Neuronal stem cell (in vitro differentiated cells): ENCODE data around the gene NMB.

Experiments
- DNase-seq: peaks from one replicate; pipeline ENCODE4 v3.0.0-alpha.2; 2013; ENCODE audit warnings: low spot score
- H2AFZ ChIP-seq: one replicate; pipeline ENCODE4 v1.6.1; 2013; ENCODE audit warnings: mild to moderate bottlenecking, low read length, inconsistent platforms
- H2AK5ac ChIP-seq: 2 replicates; pipeline ENCODE4 v1.6.1; 2013; ENCODE audit warnings: low read depth, mild to moderate bottlenecking, inconsistent platforms, low read length, moderate library complexity, mixed read lengths
- H2BK120ac ChIP-seq: 2 replicates; pipeline ENCODE4 v1.6.1; 2013; ENCODE audit warnings: low read depth, mild to moderate bottlenecking, inconsistent platforms, low read length, moderate library complexity, mixed read lengths
- H2BK12ac ChIP-seq: one replicate; pipeline ENCODE4 v1.6.1; 2013; ENCODE audit warnings: low read length, inconsistent platforms
- H2BK15ac ChIP-seq: 2 replicates; pipeline ENCODE4 v1.6.1; 2013; ENCODE audit warnings: mild to moderate bottlenecking, low read length, inconsistent platforms, mixed read lengths
- H2BK5ac ChIP-seq: one replicate; pipeline ENCODE4 v1.6.1; 2013; ENCODE audit warnings: inconsistent platforms, mild to moderate bottlenecking, low read length, moderate library complexity
- H3K14ac ChIP-seq: one replicate; pipeline ENCODE4 v1.6.1; 2013; ENCODE audit warnings: low read length, inconsistent platforms
- H3K18ac ChIP-seq: 2 replicates; pipeline ENCODE4 v1.6.1; 2013; ENCODE audit warnings: low read length, inconsistent platforms
- H3K23ac ChIP-seq: 2 replicates; pipeline ENCODE4 v1.6.1; 2013; ENCODE audit warnings: low read depth, mild to moderate bottlenecking, mixed read lengths, low read length, inconsistent platforms; ENCODE audit not compliant: poor library complexity
- H3K27ac ChIP-seq: replicated peaks from 3 replicates; pipeline ENCODE4 v1.5.1; 2013; ENCODE audit warnings: low read length, inconsistent platforms
- H3K27me3 ChIP-seq, 3 experiments: 2 replicates each; pipeline ENCODE4 v1.6.1; 2013; ENCODE audit warnings: low read length in 3 of 3, mild to moderate bottlenecking in 2 of 3, inconsistent platforms in 1 of 3, low read depth in 1 of 3, mixed read lengths in 1 of 3, moderate library complexity in 1 of 3; ENCODE audit not compliant: control insufficient read depth in 3 of 3, insufficient read depth in 3 of 3
- H3K36me3 ChIP-seq, 2 donors: replicated peaks in 1 of 2; 2 replicates each; pipeline ENCODE4 v1.6.1; 2013; ENCODE audit warnings: low read length in 2 of 2; ENCODE audit not compliant: control insufficient read depth in 2 of 2, insufficient read depth in 2 of 2
- H3K4ac ChIP-seq: 2 replicates; pipeline ENCODE4 v1.6.1; 2013; ENCODE audit warnings: inconsistent platforms, mild to moderate bottlenecking, low read length, moderate library complexity
- H3K4me1 ChIP-seq, 2 donors: 1 replicate in 1 of 2; 2 replicates in 1 of 2; pipeline ENCODE4 v1.6.1; 2013; ENCODE audit warnings: low read length in 2 of 2, low read depth in 1 of 2; ENCODE audit not compliant: control insufficient read depth in 2 of 2, insufficient read depth in 1 of 2
- H3K4me2 ChIP-seq: one replicate; pipeline ENCODE4 v1.6.1; 2013; ENCODE audit warnings: mild to moderate bottlenecking, low read length, inconsistent platforms; ENCODE audit not compliant: insufficient read depth, poor library complexity, severe bottlenecking
- H3K4me3 ChIP-seq, 2 donors: 2 replicates each; pipeline ENCODE4 v1.5.1; 2013; ENCODE audit warnings: low read length in 2 of 2, mild to moderate bottlenecking in 2 of 2, inconsistent platforms in 1 of 2, moderate library complexity in 1 of 2
- H3K79me1 ChIP-seq: one replicate; pipeline ENCODE4 v1.6.1; 2013; ENCODE audit warnings: low read depth, mild to moderate bottlenecking, inconsistent platforms, low read length, moderate library complexity
- H3K9ac ChIP-seq: one replicate; pipeline ENCODE4 v1.6.1; 2013; ENCODE audit warnings: mild to moderate bottlenecking, low read depth, low read length, inconsistent platforms; ENCODE audit not compliant: poor library complexity
- H3K9me3 ChIP-seq, 2 donors: replicated peaks in 1 of 2; 2 replicates each; pipeline versions ENCODE3 to v1.6.1; 2013; ENCODE audit warnings: low read length in 2 of 2, mild to moderate bottlenecking in 2 of 2, inconsistent platforms in 1 of 2, low read depth in 1 of 2, mixed read lengths in 1 of 2, moderate library complexity in 1 of 2; ENCODE audit not compliant: control insufficient read depth in 2 of 2, insufficient read depth in 1 of 2
- H4K8ac ChIP-seq: one replicate; pipeline ENCODE4 v1.6.1; 2013; ENCODE audit warnings: low read depth, mild to moderate bottlenecking, inconsistent platforms, low read length, moderate library complexity
- H4K91ac ChIP-seq: one replicate; pipeline ENCODE4 v1.6.1; 2013; ENCODE audit warnings: low read length, low read depth, mild to moderate bottlenecking, inconsistent platforms; ENCODE audit not compliant: poor library complexity
- WGBS, 2 donors: extraction: QIAGEN DNeasy Blood & Tissue Kit; methylation state at CpG; one replicate each; pipeline ENCODE4 v1.1.7; 2013; ENCODE audit warnings: missing lambda C conversion rate in 2 of 2, mixed read lengths in 1 of 2; ENCODE audit not compliant: insufficient read length in 2 of 2, insufficient replicate concordance in 1 of 2; ENCODE audit errors: extremely low coverage in 2 of 2; 5-methylcytosine and 5-hydroxymethylcytosine counted together

Gene NMB

DNA sequence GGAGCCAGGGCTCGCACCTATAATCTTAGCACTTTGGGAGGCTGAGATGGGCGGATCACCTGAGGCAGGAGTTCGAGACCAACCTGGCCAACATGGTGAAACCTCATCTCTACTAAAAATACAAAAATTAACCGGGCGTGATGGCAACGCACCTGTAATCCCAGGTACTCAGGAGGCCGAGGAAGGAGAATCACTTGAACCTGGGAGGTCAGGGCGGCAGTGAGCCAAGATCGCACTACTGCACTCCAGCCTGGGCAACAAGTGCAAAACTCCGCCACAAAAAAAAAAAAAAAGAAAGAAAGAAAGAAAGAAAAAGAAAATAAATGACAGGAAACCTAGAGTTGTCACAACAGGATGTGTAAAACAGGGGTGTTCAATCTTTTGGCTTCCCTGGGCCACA is 3.0 kb upstream of the NMB start:
- H3K9me3 ChIP-seq = no peaks in the 10 kb centered on the region
- no peak overlapping the region for H3K23ac ChIP-seq
- no peak overlapping the region for H3K18ac ChIP-seq
- no CpG with 5 or more reads among the region's 10 CpGs for WGBS, 2 donors
- no peak overlapping the region for H4K8ac ChIP-seq
- no peak overlapping the region for H3K9ac ChIP-seq
- H2BK15ac ChIP-seq = no peak overlapping the region
- H2BK5ac ChIP-seq = no peak overlapping the region
- H3K27me3 ChIP-seq = peaks cover 0 to 4% (median 0%) of the 10 kb centered on the region in 3 experiments
- H3K36me3 ChIP-seq = peaks cover 6 to 54% of the 10 kb centered on the region in 2 donors
- H2BK12ac ChIP-seq = no peak overlapping the region
- peaks cover 0 to 7% of the 10 kb centered on the region in 2 donors for H3K4me1 ChIP-seq
- no peak overlapping the region for H2AK5ac ChIP-seq
- H3K4ac ChIP-seq = no peak overlapping the region
- no peak overlapping the region for H3K14ac ChIP-seq
- no peak overlapping the region for H2BK120ac ChIP-seq
- no peak overlapping the region for H4K91ac ChIP-seq
- no peak for DNase-seq
- no peaks in the 10 kb centered on the region for H3K79me1 ChIP-seq
- no peak overlapping the region for H3K27ac ChIP-seq
- no peak overlapping the region for H3K4me2 ChIP-seq
- H3K4me3 ChIP-seq = no peak overlapping the region
- no peak overlapping the region for H2AFZ ChIP-seq

DNA sequence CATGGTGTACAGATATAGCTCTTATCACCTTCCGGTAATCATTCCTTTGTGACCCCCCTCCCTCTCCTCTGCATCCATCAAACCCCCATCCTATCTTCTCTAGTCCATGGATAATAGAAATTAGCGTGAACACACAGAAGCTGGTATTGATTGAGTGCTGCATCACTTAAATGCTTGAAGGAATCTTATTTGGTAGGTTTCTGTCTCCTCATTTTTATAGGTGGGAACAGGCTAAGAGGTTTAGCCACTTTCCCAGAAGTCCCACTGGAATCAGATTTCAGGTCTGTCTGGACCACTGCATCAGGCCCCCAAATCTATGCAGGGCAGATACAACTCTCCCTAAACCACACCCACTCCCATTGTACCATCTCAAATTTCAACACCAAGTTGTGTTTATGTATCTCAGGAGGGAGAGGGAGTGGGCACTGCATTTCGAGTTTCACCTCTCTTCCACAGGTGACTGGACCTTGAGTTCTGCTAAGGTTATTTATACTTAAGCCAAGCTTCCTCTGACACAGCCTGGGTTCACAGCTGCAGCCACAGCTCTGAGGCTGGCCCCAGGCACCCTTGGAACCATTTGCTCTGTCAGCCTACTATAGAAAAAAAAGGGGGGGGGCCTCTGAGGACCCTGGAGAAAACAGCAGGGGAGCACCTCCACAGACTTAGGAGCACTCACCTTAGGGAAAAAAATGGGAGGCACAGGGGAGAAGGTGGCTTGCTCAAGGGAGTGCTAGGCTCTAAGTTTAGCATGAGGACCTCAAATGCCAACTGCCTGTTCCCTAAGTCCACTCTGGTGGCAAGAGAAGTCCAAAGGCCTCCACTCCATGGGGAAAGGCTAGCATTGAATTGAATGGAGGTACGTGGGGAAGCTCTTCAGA is 2.1 kb upstream of the NMB start:
- no peak overlapping the region for H2AK5ac ChIP-seq
- no peaks in the 10 kb centered on the region for H3K79me1 ChIP-seq
- no peaks in the 10 kb centered on the region for H3K9me3 ChIP-seq
- H3K27ac ChIP-seq = no peak overlapping the region
- no peak overlapping the region for H2BK15ac ChIP-seq
- H3K23ac ChIP-seq = no peak overlapping the region
- no peak overlapping the region for H2BK5ac ChIP-seq
- no peak overlapping the region for H3K4ac ChIP-seq
- no peak for DNase-seq
- no peak overlapping the region for H4K8ac ChIP-seq
- H3K9ac ChIP-seq = no peak overlapping the region
- no peak overlapping the region for H2BK12ac ChIP-seq
- peaks cover 0 to 45% of the 10 kb centered on the region in 2 donors for H3K36me3 ChIP-seq
- no peak overlapping the region for H3K18ac ChIP-seq
- H3K14ac ChIP-seq = no peak overlapping the region
- no peak overlapping the region for H4K91ac ChIP-seq
- no CpG with 5 or more reads among the region's 4 CpGs for whole genome bisulfite sequencing, 2 donors
- H3K27me3 ChIP-seq = peaks cover 0 to 4% (median 0%) of the 10 kb centered on the region in 3 experiments
- H2AFZ ChIP-seq = no peak overlapping the region
- no peak overlapping the region for H3K4me2 ChIP-seq
- H3K4me1 ChIP-seq = peaks cover 0 to 7% of the 10 kb centered on the region in 2 donors
- H3K4me3 ChIP-seq = no peak overlapping the region
- no peak overlapping the region for H2BK120ac ChIP-seq

DNA sequence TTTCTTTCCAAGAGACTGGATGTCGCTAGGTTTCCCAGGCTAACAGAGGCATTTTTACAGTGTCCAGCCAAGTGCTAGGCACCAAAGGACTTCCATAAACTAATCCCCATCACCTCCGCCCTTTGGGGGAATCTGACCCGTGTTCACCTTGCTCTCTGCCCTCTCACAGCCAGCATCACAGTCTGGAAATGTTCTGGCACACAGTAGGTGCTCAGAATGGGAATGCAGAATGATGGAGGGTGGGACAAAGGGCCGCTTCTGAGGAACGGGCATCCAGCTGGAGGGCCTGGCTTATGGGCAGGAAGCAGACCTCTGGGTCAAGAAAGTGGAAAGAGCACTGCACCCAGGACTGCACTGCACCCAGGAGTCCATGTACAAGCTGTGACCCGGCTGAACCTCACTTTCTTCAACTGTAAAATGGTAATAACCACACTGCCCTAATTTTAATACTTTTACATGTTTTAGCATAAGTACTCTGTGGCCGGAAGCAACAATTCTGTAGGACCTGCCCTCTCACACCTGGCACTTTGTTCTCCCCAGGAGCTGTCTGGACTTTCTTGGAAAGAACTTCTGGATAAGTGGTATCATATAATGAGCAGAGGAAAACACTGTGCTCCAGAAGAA is 901 bp upstream of the NMB start:
- Histone ChIP-seq H3K4me3 (peak overlapping the region in 1 of 2 donors; percentile 43), H3K27ac (no peak overlapping the region), H3K4ac (no peak overlapping the region)

DNA sequence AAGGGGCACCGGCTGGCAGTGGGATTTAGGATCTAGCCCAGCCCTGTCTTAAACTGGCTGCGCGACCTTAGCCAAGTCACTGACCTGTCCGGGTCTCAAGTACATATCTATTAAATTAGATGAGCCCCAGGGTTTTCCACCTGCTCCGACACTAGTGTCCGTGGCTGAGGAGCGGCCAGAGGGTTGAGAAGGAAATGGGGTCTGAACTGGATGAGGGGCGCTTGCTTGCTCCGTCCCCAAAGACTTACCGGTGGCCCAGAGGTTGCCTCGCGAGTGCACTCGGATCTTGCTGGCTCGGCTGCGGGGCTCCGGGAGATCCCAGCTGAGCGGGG is 285 bp downstream of the NMB start:
- H3K4me2 ChIP-seq = peak overlapping the region; percentile 77
- H3K18ac ChIP-seq = peak overlapping the region; percentile 4
- peaks cover 11% of the 10 kb centered on the region for H3K79me1 ChIP-seq
- no peak overlapping the region for H3K27ac ChIP-seq
- no peak overlapping the region for H2BK120ac ChIP-seq
- H3K36me3 ChIP-seq = peaks cover under 1 to 31% of the 10 kb centered on the region in 2 donors
- peak overlapping the region in 1 of 2 donors; percentile 80 for H3K4me3 ChIP-seq
- no peak overlapping the region for H3K14ac ChIP-seq
- H2BK12ac ChIP-seq = no peak overlapping the region
- no peak overlapping the region for H4K91ac ChIP-seq
- WGBS, 2 donors = no CpG with 5 or more reads among the region's 17 CpGs
- H4K8ac ChIP-seq = no peak overlapping the region
- no peak overlapping the region for H3K23ac ChIP-seq
- H3K9me3 ChIP-seq = no peaks in the 10 kb centered on the region
- H3K4me1 ChIP-seq = peaks cover 1 to 12% of the 10 kb centered on the region in 2 donors
- H3K4ac ChIP-seq = no peak overlapping the region
- no peak overlapping the region for H3K9ac ChIP-seq
- H2AK5ac ChIP-seq = peak overlapping the region; percentile 4
- no peak overlapping the region for H2AFZ ChIP-seq
- DNase-seq = no peak
- no peak overlapping the region for H2BK5ac ChIP-seq
- H2BK15ac ChIP-seq = no peak overlapping the region
- peaks cover 0 to 4% (median 0%) of the 10 kb centered on the region in 3 experiments for H3K27me3 ChIP-seq

More for the DNA sequence above, 901 bp upstream of the NMB start:
- peak overlapping the region; percentile 77 for H3K4me2 ChIP-seq
- H3K14ac ChIP-seq = no peak overlapping the region
- no peak for DNase-seq
- H2BK5ac ChIP-seq = no peak overlapping the region
- H3K4me1 ChIP-seq = peaks cover 0 to 9% of the 10 kb centered on the region in 2 donors
- peaks cover 0 to 33% of the 10 kb centered on the region in 2 donors for H3K36me3 ChIP-seq
- no peak overlapping the region for H2AFZ ChIP-seq
- no peaks in the 10 kb centered on the region for H3K9me3 ChIP-seq
- H3K9ac ChIP-seq = no peak overlapping the region
- no peak overlapping the region for H2BK120ac ChIP-seq
- WGBS, 2 donors = no CpG with 5 or more reads among the region's 7 CpGs
- no peak overlapping the region for H4K91ac ChIP-seq
- peak overlapping the region; percentile 70 for H3K18ac ChIP-seq
- H3K23ac ChIP-seq = peak overlapping the region; percentile 11
- H3K79me1 ChIP-seq = peaks cover 1% of the 10 kb centered on the region
- H4K8ac ChIP-seq = no peak overlapping the region
- H3K27me3 ChIP-seq = peaks cover 0 to 4% (median 0%) of the 10 kb centered on the region in 3 experiments
- no peak overlapping the region for H2BK15ac ChIP-seq
- H2AK5ac ChIP-seq = peak overlapping the region; percentile 69
- no peak overlapping the region for H2BK12ac ChIP-seq
